Loucy (cell line): ENCODE measurements around the gene HNRNPDL.
"Not testable (repeated sequence)": the region's sequence is repeated elsewhere in the genome, so short reads cannot be mapped to it uniquely, and the experiment has no call there.

Source experiments
- EZH2phosphoT487 ChIP-seq: fragments of 200-600 bp; IDR thresholded peaks from 2 replicates; pipeline ENCODE4 v1.6.1; 2018; ENCODE audit warnings: antibody characterized with exemption, mild to moderate bottlenecking, moderate library complexity, borderline replicate concordance
- TF ChIP-seq, protein P1 (sequence below): fragments of 200-600 bp; sonication (generic); conservative IDR thresholded peaks from 2 replicates; pipeline ENCODE4 v1.5.1; 2014; ENCODE audit warnings: mild to moderate bottlenecking, antibody characterized with exemption, low read length

DNA sequence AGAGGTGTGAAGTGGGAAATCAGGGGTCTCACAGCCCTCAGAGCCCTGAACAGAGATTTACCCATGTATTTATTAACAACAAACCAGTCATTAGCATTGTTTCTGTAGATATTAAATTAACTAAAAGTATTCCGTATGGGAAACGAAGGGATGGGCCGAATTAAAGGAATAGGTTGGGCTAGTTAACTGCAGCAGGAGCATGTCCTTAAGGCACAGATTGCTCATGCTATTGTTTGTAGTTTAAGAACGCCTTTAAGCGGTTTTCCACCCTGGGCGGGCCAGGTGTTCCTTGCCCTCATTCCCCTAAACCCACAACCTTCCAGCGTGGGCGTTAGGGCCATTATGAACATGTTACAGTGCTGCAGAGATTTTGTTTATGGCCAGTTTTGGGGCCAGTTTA is 44.0 kb downstream of the HNRNPDL start:
- TF ChIP-seq, protein P1, sequence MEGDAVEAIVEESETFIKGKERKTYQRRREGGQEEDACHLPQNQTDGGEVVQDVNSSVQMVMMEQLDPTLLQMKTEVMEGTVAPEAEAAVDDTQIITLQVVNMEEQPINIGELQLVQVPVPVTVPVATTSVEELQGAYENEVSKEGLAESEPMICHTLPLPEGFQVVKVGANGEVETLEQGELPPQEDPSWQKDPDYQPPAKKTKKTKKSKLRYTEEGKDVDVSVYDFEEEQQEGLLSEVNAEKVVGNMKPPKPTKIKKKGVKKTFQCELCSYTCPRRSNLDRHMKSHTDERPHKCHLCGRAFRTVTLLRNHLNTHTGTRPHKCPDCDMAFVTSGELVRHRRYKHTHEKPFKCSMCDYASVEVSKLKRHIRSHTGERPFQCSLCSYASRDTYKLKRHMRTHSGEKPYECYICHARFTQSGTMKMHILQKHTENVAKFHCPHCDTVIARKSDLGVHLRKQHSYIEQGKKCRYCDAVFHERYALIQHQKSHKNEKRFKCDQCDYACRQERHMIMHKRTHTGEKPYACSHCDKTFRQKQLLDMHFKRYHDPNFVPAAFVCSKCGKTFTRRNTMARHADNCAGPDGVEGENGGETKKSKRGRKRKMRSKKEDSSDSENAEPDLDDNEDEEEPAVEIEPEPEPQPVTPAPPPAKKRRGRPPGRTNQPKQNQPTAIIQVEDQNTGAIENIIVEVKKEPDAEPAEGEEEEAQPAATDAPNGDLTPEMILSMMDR: not testable (repeated sequence)
- TF ChIP-seq EZH2phosphoT487: not testable (repeated sequence)
